Nephron (organoid): ENCODE data around the gene ZFYVE19.
A peak's percentile ranks its signal among the peaks of the same experiment; 100 is the strongest.

Experiments used
- H3K27ac Mint-ChIP-seq, 3 experiments: 2 replicates each; pipeline ENCODE4 v1.8.0; 2020; ENCODE audit warnings: mixed read lengths in 3 of 3, mild to moderate bottlenecking in 2 of 3, moderate library complexity in 1 of 3
- H3K27me3 Mint-ChIP-seq: 2 replicates; pipeline ENCODE4 v1.8.0; 2021; ENCODE audit warnings: low read depth, mild to moderate bottlenecking, moderate library complexity, mixed read lengths
- H3K36me3 Mint-ChIP-seq: 2 replicates; pipeline ENCODE4 v1.8.0; 2020; ENCODE audit warnings: low read depth, mixed read lengths
- H3K4me1 Mint-ChIP-seq: 2 replicates; pipeline ENCODE4 v1.8.0; 2020; ENCODE audit warnings: mixed read lengths
- H3K4me3 Mint-ChIP-seq, 3 experiments: 2 replicates each; pipeline ENCODE4 v1.8.0; 2020; ENCODE audit warnings: mild to moderate bottlenecking in 3 of 3, mixed read lengths in 3 of 3, moderate library complexity in 2 of 3
- H3K9me3 Mint-ChIP-seq: 2 replicates; pipeline ENCODE4 v1.8.0; 2020; ENCODE audit warnings: mixed read lengths
- CTCF ChIP-seq, 3 experiments: fragments of 200-600 bp; sonication (generic); IDR thresholded peaks; one replicate each; pipeline ENCODE4 v1.5.0; 2021; ENCODE audit warnings: antibody characterized with exemption in 3 of 3; ENCODE audit not compliant: unreplicated experiment in 3 of 3

Gene ZFYVE19

GRCh38 chr15:40803076-40803475 lies 3.8 kb upstream of the ZFYVE19 start:
- TF ChIP-seq CTCF (IDR thresholded peaks at IDR 0.05; ENCODE audit: unreplicated experiment in 3 of 3): no peak
- Mint-ChIP-seq H3K4me3 (no peak overlapping the region), H3K27me3 (no peaks in the 10 kb centered on the region), H3K9me3 (no peaks in the 10 kb centered on the region), H3K27ac (no peak overlapping the region), H3K4me1 (peaks cover 16% of the 10 kb centered on the region), H3K36me3 (peaks cover 29% of the 10 kb centered on the region)

- no peaks in the 10 kb centered on the region for H3K9me3 Mint-ChIP-seq
- no peak overlapping the region for H3K27ac Mint-ChIP-seq
- peaks cover 24% of the 10 kb centered on the region for H3K36me3 Mint-ChIP-seq
- no peak for TF ChIP-seq CTCF (IDR thresholded peaks at IDR 0.05; ENCODE audit: unreplicated experiment in 3 of 3)
- peak overlapping the region in 1 of 3 experiments; percentile 61 for H3K4me3 Mint-ChIP-seq
- H3K27me3 Mint-ChIP-seq: no peaks in the 10 kb centered on the region
- peaks cover 22% of the 10 kb centered on the region for H3K4me1 Mint-ChIP-seq
Measured at GRCh38 chr15:40803688-40804087, 3.2 kb upstream of the ZFYVE19 start.

DNA sequence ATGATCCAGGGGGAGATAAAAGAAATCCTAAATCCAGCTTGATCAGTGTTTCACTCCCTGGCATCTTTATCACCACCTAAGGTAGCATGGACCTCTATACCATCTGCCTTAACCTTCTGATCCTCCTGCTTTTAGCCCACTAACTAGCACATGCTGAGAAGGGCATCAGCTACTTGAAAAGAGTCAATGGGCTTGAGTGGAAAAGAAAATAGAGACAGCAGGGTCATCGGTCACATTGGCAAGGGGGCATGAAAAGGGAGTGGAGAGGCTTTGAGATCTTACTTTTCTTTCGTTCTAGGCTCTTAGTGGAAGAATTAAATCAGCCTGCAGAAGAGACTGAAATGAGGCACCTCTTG lies 239 bp upstream of the ZFYVE19 start:
- peak overlapping the region; percentile 92 to 97 (median 95) for H3K4me3 Mint-ChIP-seq
- no peaks in the 10 kb centered on the region for H3K9me3 Mint-ChIP-seq
- TF ChIP-seq CTCF (IDR thresholded peaks at IDR 0.05; ENCODE audit: unreplicated experiment in 3 of 3): no peak
- H3K4me1 Mint-ChIP-seq: peaks cover 25% of the 10 kb centered on the region
- H3K27ac Mint-ChIP-seq: peak overlapping the region; percentile 95 to 97 (median 97)
- H3K27me3 Mint-ChIP-seq: no peaks in the 10 kb centered on the region
- H3K36me3 Mint-ChIP-seq: peaks cover 11% of the 10 kb centered on the region

- Mint-ChIP-seq H3K36me3 (peaks cover 8% of the 10 kb centered on the region), H3K27ac (peak overlapping the region in 2 of 3 experiments; percentile 10 to 97), H3K27me3 (no peaks in the 10 kb centered on the region), H3K4me3 (peak overlapping the region; percentile 92 to 97 (median 95)), H3K9me3 (no peaks in the 10 kb centered on the region), H3K4me1 (peaks cover 23% of the 10 kb centered on the region)
- TF ChIP-seq CTCF (IDR thresholded peaks at IDR 0.05; ENCODE audit: unreplicated experiment in 3 of 3): no peak
Measured at GRCh38 chr15:40807888-40808461, 1.1 kb downstream of the ZFYVE19 start.

DNA sequence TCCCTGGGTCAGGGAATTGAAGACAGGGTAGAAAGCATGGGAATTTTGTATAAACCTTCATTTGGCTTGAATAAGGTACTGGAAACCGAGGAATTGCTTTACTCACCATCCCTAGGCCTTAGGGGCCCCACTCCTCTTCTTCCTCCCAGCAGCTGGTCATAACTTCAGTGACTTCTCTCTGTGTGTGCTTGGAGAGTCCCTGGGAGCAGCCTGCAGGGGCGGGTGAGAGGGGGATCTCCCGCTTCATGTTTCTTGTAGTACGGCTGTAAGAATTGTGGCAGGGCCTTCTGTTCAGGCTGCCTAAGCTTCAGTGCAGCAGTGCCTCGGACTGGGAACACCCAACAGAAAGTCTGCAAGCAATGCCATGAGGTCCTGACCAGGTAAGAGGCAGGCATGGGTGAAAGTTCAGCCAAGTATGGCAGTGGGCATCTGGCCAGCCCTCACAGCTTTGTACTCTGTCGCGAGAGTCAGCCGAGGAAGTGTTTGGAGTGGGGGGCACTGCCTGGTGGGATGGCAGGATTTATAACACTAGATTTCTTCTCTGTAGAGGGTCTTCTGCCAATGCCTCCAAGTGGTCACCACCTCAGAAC lies 2.1 kb downstream of the ZFYVE19 start:
- Mint-ChIP-seq H3K4me3 (peak overlapping the region; percentile 92 to 97 (median 95)), H3K27me3 (no peaks in the 10 kb centered on the region), H3K4me1 (peaks cover 23% of the 10 kb centered on the region), H3K9me3 (no peaks in the 10 kb centered on the region), H3K27ac (peak overlapping the region in 2 of 3 experiments; percentile 12 to 97), H3K36me3 (peaks cover 3% of the 10 kb centered on the region)
- TF ChIP-seq CTCF (IDR thresholded peaks at IDR 0.05; ENCODE audit: unreplicated experiment in 3 of 3): no peak
